ENCODE results near the gene SLC43A2.

The SLC43A2 gene

DNA sequence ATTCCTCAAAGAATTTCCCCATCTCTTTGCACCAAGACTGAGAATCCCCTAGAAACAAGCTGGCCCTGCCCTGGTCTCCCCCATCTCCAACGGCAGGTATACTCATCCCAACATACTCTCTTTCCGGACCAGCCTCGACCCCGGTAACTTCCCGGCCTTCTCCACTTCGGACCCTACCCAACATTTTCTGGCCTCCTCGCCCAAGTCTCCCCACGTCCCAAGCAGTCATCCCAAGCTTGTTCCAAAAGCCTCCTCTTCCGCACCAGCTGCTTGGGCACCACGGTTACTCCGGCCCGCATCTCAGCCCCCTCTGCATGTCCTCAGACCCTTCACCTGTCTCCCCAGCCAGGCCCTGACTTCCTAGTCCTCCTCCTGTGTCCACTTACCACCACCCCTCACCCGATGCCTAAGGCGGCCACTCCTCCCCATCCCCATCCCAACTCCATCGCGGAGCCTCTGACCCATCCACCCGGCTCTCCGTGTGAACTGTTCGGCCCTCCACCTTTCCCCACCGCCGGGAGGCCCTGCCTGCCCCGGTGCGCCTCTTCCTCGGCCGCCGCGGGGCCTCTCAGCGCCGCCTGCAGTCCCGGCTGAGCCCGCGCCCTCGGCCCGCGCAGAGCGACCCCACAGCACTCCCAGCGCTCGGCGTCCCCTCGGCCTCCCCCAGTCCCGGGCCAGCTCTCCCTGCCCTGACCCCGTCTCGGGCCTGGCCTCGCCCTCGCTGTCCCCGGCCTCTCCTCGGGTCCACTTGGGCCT lies 67.0 kb downstream of the SLC43A2 start:
- no peak for DNase-seq

DNA sequence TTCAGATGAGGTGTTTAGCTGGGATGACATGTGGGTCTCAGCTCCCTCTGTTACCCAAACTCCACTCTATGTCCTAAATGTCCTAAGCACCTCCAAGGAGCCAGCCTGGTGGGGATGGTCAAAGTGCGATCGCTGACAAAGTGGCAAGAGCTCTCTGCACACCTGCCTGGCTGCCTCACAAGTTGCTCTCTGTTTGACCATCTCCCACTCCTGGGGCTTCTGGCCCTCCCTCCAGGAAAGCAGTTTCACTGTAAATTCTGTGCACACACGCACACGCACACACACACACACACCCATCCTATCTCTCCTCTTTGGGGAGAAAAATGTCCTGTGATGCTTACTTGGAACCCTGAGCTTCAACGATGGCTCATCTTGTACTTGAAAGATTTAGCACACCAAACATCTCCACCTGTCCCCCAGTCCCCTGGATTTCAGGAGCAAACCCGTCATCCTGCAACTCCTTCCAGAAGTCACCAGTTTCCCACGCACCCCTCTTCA lies 67.7 kb downstream of the SLC43A2 start:
- no peak for DNase-seq

DNA sequence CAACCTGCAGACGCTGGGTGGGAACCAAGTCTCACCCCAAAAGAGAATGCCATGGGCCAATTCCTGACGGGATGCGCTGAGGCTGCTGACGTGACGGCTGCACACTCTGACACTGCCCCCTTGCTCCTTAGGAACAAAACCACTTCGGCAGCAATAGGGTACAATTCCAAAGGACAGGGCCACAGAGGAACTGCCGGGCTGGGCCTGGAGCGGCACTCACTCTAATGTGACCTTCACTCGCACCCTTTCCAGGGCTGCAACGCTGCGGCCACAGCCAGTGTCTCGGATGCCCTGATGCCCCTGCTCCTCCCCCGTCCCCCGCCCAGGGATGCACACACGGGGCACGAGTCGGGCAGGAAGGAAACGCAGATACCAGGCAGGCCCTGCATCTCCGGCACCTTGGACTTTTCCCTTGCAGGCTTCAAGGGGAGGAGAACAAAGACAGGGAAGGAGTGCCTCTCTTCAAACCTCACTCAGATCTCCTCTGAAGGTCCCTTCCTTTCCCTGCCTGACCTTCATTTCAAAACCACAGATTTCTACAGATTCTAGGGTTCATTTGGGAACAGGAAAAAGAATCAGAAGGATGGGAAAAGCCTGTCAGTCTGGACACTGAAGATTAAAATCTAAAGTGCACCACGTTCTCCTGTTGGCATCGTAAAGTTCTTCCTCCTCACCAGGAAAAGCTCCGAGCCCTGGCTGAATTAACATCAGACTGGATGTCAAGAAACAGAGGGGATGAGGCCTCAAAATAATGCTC lies 68.4 kb downstream of the SLC43A2 start:
- DNase-seq = no peak

DNA sequence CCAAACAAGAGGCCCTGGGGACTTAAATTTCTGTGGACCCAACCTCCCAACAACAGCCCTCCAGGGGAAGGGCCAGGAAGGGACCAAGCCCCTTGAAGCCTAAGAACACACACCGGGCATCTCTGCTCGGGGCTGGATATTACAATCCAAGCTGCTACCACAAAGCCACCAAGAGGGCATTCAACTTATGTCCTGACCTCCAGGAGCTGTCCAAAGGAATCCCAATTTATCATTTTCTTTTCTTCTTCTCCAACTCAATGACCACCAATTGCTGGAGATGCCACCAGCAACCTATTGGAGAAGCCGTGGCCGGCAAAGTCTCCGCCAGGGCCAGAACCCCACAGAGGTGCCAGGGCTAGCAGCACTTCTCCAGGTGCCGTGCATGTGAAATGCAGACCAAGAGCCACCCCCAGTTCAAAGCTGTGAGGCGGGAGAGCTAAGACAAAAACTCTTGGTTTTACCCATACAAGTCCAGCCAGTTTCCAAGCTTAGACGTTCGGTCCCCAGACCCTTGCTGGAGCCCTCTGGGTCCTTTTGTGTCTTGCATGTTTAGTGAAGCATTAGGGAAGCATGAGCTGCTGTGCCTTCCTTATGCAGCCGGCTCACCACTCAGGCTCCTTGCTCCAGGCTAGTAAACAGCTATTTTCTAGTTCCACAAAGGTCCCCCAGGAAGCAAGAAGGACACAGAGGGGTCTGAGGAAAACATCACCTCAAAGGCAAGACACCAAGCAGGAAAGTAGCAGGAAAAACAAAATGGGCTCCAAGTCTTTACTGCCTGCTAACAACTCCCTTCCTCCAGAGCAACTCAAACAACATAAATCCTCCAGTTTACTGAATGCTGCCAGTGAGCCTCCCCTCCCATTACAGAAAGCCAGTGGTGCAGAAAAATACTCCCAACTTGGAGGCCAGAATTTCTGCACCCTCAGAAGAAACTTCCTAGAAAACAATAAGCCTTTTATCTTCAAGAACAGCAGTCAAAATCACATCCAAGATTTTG lies 69.3 kb downstream of the SLC43A2 start:
- no peak for DNase-seq

DNA sequence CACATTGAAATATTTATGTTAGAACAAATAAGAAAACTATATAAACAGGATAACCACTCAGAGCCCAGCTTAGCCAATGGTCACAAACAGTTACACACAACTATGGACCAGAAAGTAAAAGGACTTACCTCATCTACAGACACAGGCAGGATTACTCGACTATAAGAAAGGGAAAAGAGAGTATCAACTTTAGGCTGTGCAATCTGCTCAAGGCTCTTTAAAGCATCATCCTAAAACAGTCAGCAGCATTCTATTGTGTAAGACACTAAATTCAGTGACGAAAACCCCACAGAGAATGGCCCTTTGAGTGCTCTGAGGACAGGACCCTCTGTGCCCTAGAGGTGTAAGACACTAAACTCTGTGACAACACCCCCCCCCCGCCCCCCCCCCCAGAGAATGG lies 70.2 kb downstream of the SLC43A2 start:
- DNase-seq = no peak

DNA sequence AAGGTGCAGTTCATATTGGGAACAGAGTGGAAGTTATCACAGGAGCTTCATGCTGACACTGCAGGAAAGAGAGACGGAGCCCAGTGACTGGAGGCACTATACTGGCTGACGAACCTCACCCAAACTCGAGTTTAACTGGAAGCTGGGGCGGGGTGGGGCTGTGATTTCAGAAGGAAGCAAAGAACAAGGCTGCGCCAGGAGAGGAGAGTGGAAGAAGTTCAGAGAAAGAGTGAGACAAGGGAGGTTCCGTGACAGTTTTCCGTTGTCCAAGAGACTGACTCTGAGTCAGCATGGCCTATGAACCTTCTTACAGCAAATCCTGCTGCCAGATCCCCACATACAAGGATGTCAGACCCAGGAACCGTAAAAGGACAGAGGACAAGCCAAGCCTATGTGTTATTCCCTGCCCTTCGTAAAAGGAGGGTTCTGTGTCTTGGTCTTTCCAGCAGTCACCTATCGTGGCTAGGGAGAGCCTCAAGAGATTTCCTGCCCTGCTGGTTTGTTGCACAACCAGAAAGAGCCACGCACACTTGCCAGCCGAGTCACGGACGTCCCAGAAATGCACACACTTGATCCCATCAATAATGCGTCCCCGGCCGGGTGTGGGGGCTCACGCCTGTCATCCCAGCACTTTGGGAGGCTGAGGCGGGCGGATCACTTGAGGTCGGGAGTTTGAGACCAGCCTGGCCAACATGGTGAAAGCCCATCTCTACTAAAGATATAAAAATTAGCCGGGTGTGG lies 71.1 kb downstream of the SLC43A2 start:
- no peak for DNase-seq

DNA sequence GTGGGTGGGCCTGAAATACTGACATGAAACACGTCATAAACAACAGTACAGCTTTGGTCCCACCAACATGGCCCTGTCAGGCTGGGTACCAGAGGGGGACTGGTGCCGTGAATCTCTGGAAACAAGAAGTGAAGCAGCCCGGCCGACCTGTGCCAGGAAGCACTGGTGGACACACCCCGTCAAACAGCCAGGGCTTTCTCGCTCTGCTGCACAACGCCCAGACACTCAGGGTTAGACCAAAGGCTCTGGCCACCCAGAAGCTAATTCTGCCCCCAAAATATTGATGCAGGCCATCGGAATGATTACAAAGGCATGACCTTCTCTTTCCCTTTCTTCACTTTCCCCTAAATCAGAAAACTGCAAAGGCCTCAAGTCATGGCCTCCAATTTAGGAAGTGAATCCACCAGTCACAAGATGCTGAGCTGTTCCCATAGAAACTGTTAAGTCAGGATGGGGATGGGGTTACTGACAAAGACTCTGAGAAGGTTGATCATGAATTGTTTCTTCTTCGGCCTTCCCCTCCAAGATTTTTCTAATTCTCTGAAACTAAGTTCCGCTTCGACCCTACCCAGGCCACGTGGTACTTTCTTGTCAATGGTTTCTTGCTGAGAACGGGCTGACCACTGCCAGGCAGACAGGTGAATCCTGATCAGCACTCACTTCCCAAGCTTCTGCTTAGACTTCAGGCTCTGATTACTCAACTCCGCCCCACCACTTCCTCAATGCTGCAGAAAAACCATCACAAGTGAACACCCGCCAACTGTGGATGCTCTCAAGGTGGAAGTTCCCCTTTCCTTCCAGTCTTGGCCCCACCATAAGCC lies 72.8 kb downstream of the SLC43A2 start:
- DNase-seq = no peak

DNA sequence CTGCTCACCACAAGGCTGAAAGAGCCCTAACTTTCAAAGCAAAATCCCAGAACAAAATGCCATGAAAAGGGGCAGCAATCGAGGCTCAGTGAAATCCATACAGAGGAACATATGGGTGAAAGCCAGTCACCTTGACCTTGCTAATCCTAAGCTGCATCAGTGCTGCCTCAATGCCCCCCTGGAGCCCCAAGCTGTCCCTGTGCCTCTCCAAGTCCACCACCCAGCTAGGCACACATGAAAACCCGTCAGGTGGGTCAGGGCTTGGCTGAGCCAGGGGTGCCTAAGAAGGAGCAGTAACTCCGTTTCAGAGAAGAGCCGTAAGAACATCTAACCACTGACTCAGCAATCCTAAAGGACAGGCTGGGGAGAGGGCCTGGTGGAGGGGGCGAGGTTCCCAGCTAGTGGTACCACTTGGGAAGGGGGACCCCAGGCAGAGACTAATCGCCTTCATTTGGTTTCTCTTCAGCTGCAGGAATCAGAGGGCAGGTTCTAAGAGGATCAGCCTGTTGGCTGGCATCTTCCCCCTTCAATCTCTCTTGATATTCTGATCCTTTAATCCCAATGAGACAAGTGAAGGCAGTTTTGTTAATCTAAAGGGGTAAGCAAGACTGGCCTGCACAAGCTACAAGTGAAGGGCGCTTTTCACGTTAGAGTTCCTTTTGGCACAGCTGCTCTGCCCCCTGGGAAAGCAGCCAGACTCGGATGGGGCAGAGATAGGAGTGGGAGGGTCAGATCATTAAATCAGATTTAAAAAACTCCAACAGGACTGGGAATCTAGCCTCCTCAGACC lies 73.7 kb downstream of the SLC43A2 start:
- no peak for DNase-seq

DNA sequence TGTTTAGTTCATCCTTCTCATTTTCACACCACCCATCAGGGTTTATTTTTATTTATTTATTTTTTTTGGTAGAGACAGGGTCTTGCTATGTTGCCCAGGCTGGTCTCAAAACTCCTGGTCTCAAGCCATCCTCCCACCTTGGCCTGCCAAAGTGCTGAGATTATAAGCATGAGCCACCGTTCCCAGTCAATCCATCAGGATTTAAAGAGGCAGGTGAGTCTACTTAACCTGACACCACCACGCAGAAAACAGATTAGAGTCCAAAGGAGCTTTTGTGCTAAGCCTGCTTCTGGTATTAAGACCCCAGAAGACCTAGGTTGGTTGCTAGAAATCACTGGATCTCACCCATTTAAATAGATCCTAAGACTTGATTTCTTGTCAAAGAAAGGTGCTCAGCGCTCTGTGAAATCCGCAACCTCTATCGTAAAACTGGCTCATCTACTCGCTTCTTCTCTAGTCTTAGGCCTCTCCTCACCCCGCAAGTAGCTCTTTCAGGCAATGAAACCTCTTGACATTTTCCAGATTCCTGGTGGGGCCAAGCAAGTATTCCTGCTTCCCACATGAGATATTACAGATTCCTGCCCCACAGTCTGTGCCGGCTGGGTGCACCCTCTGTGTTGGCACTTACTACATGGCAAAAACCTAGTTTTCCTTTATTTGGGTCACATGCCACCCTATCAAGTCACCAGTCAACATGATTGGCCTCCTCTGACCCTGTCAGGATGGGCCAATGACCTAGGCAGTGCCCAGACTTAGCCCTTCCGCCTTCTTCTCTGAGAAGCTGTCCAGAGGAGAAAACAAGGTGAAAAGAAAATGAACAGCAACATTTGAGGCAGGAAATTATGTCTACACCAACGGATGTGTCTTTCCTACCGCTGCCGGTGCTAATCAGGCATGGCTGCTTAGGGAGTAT lies 75.0 kb downstream of the SLC43A2 start:
- no peak for DNase-seq

DNA sequence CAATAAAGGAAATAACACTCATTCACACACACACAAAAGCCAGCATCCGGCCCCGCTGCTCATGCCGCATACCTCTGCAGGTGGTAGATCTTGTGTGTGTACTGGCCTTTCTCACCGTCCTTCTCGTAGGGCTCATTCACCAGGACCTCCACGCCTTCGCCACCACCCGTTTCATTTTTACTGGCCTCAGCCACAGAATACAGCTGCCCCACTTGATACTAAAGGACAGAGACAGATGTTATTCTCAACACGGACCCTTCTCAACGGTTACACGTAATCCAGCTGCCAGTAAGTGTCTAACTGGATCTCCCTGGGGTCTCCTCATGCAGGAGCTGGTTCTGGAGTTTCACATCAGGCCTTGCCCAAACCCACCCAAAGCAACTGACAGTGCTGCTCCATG lies 75.7 kb downstream of the SLC43A2 start:
- no peak for DNase-seq

DNA sequence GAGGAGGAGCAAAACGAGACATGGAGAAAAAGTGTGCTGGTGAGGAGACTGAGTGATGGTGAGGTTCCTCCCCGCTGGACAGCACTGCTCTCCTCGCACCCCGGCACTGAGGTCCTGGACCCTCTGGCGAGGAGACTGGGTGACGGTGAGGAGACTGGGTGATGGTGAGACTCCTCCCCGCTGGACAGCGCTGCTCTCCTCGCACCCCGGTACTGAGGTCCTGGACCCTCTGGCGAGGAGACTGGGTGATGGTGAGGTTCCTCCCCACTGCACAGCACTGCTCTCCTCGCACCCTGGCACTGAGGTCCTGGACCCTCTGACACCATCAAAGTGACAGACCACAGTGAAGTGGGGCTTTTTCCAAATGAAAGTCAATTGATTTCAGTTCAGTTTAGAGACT lies 76.9 kb downstream of the SLC43A2 start:
- no peak for DNase-seq

DNA sequence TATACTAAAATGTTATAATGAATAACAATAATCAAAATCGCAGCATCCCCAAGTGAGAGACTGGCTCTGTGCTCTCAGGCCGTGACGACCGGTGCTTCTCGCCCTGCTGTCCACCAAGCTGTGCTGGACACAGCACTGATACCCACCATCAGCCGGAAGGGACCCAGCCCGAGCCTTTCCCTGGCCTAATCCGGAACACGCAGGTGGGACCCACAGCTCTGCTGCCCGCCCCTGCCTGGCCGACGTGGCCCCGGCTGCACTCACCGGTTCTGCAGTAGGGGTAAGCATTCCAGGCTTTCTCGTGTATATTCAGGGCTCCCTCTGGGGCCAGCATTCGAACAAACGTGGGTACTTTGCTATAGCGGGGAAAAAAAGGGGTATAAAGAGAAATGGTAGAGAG lies 80.6 kb downstream of the SLC43A2 start:
- DNase-seq = no peak

DNA sequence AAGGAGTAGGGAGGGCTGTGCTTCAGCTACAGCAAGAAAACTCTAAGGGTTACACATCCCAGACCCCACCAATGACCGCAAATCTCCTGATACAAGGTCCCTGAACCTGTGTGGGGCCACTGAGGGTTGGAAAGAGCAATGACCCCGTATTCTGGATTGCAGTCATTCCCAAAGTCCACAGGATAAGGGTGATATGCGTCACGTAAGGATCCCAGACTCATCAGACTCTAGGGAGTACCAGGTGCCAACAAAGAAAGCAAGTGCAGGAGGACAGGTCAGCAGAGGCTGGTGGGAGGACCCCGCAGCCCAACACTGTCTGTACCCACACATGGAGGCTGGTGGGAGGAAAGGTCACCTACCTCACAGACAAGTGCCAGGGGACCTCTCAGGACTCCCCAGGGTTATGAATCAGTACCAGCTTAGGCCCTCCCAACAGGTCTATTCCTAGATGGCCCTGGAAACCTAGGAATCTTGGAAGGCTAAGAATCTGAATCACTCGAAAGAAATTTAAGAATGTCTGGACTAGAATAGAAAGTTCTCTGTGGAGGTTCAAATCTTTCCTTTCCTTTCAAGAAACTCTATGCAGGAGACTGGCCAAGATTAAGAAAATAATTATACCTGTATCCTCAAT lies 82.2 kb downstream of the SLC43A2 start:
- DNase-seq = no peak

DNA sequence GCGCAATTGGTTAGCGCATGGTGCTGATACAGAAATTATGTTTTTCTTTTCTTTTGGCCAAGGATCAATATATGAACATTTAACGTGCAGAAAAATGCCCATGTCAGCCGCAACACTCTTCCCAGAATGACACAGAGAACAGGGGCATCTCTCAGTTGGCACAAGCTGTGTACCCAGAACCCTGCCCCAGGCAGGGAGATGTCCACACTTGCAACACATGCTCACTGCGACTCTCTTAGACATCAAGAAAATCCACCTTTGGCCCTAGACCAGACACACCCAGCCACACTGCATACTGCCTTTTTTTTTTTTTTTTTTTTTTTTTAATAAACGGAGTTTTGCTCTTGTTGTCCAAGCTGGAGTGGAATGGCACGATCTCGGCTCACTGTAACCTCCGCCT lies 83.0 kb downstream of the SLC43A2 start:
- DNase-seq = no peak

DNA sequence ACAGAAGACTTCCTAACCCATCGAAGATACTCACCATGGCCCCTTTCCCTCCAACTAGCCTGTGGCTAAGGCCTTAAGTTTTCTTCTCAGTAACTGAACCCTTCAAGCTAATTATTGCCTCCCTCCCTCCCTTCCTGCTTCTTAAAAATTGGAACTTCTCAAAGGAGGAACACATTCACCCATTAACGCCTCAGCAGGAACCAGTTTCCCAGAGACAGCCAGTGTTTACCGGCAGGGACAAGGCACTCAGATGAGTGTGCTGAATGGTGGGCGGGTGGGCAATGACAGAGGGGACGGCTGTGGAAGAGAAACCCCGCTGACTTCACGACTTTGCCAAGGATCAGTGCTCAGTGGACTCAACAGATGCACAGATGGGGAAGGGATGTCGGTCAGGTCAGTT lies 86.3 kb downstream of the SLC43A2 start:
- DNase-seq = no peak

DNA sequence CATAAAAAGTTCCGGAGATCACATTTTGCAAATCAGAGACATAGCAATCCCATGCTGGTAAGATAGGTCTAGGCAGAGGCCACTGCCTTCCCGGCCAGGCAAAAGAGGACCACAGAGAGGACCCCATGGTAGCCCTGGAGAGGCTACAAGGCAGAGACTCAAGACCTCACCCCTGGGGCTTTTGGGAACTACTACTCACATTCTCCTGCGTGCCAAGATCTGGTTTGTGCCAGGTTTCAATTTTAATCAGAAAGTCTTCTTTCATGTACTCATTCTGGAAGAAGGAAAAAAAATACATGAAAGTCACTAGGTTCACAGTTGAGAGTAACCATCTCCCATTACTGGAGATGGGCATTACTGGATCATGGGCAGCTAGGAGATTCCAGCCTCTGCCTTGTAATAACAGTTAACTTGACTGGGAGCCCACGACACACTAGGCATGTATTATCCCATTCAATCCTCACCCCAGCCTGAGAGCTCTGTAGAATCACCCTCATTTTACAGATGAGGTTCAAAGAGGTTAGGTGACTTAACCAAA lies 87.2 kb downstream of the SLC43A2 start:
- no peak for DNase-seq

DNA sequence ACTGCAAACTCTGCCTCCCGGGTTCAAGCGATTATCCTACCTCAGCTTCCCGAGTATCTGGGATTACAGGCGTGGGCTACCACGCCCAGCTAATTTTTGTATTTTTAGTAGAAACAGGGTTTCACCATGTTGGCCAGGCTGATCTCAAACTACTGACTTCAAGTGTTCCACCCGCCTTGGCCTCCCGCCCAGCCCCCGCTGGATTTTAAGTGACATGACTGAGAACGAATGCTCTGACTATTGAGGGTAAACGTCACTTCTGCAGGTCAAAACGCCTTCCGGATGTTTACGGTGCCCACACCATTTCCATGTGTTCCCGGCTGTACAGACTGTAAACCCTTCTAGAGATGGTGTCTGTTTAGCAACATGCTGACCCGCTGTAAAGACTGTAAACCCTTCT lies 88.8 kb downstream of the SLC43A2 start:
- no peak for DNase-seq

DNA sequence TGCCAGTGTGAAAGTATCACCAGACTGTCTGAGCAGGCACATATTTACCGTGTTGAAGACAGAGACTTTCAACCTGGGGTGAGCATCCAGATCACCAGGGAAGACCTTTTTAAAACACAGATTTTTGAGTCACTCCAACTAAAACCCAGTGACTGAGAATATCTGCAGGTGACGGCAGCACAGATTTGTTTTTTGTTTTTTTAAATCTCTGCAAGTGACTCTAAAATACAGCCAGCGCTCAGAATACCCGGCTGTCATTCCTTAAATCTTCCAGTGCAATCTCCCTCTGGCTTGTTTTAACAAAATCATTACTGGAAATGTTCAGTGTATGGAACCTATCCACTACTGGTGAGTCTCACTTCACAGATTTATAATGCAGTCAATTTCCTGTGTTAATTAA lies 92.9 kb downstream of the SLC43A2 start:
- DNase-seq = no peak
